Osteocyte (in vitro differentiated cells): ENCODE data around the gene KCNQ5. TPM values are rescaled to one million over a fixed set of nuclear protein-coding genes. Genes with fewer than 3 reads are reported as not detected.

ENCODE experiments used
- DNase-seq: peaks from one replicate; pipeline ENCODE4 v3.0.0; 2021; ENCODE audit warnings: mixed read lengths; ENCODE audit not compliant: unreplicated experiment; ENCODE audit errors: extremely low spot score
- H3K27ac Mint-ChIP-seq: one replicate; pipeline ENCODE4 v1.8.0; 2021; ENCODE audit warnings: mild to moderate bottlenecking, mixed read lengths; ENCODE audit not compliant: unreplicated experiment
- H3K27me3 Mint-ChIP-seq: one replicate; pipeline ENCODE4 v1.8.0; 2021; ENCODE audit warnings: mixed read lengths; ENCODE audit not compliant: unreplicated experiment
- H3K36me3 Mint-ChIP-seq: one replicate; pipeline ENCODE4 v1.8.0; 2021; ENCODE audit warnings: mixed read lengths; ENCODE audit not compliant: unreplicated experiment
- H3K4me1 Mint-ChIP-seq: one replicate; pipeline ENCODE4 v1.8.0; 2021; ENCODE audit warnings: mixed read lengths; ENCODE audit not compliant: unreplicated experiment
- H3K4me3 Mint-ChIP-seq: one replicate; pipeline ENCODE4 v1.8.0; 2021; ENCODE audit warnings: mild to moderate bottlenecking, moderate library complexity, mixed read lengths; ENCODE audit not compliant: unreplicated experiment
- H3K9me3 Mint-ChIP-seq: one replicate; pipeline ENCODE4 v1.8.0; 2021; ENCODE audit warnings: mixed read lengths; ENCODE audit not compliant: unreplicated experiment
- CTCF ChIP-seq: fragments of 200-600 bp; sonication (generic); IDR thresholded peaks from 2 replicates; pipeline ENCODE4 v1.5.0; 2021; ENCODE audit warnings: antibody characterized with exemption, mild to moderate bottlenecking, moderate library complexity
- total RNA-seq: library from RNA; stranded (reverse); gene quantifications from 2 replicates; pipeline ENCODE4 v1.2.1, GENCODE V29; 2021

KCNQ5 gene
- total RNA-seq, 1 donor from 2014 or later: 7.2 TPM

- TF ChIP-seq CTCF: no peak
- Mint-ChIP-seq H3K27ac (no peak overlapping the region), H3K4me1 (no peaks in the 10 kb centered on the region), H3K27me3 (no peaks in the 10 kb centered on the region), H3K9me3 (peaks cover 4% of the 10 kb centered on the region), H3K36me3 (no peaks in the 10 kb centered on the region), H3K4me3 (no peak overlapping the region)
- no peak for DNase-seq
These were observed 220.3 kb downstream of the KCNQ5 start for GRCh38 chr6:72842140-72842539.

DNA sequence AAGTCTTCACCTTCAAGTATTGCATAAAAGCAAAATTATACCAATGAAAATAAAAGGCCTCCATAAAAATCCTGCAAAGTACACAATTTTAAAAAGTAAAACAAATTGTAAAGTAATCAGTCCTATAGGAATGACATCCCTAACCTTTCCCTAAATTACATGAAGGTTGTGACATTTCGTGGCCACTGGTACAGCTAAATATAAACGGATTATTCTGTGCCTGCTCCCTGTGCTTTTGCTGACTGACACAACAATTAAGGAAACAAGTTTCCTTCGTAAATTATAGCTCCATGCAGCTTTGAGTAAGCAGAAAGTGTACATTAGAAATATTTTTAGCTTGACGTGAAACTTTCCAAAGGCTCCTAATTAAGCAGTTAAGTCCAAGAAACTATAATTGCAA lies 222.8 kb downstream of the KCNQ5 start:
- Mint-ChIP-seq H3K27ac (no peak overlapping the region), H3K27me3 (no peaks in the 10 kb centered on the region), H3K4me3 (no peak overlapping the region), H3K36me3 (no peaks in the 10 kb centered on the region), H3K4me1 (peaks cover 18% of the 10 kb centered on the region), H3K9me3 (peaks cover 4% of the 10 kb centered on the region)
- TF ChIP-seq CTCF: no peak
- DNase-seq: no peak

DNA sequence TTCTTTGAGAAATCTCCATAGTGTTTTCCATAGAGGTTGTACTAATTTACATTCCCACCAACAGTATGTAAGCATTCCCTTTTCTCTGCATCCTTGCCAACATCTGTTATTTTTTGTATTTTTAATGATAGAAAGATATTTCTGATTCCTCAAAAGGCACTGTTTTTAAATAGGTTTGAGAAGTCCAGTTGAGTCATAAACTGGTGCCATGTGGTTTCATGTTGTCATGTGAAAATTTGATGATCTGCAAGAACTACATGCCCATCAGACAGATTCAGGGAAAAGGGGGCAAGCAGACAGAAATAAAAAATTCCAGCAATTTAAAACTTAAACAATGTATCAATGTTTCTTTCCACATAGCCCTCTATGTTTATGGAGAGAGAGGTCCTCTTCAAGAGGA lies 227.5 kb downstream of the KCNQ5 start:
- H3K27ac Mint-ChIP-seq: no peak overlapping the region
- H3K9me3 Mint-ChIP-seq: no peaks in the 10 kb centered on the region
- TF ChIP-seq CTCF: no peak
- peaks cover 20% of the 10 kb centered on the region for H3K4me1 Mint-ChIP-seq
- no peaks in the 10 kb centered on the region for H3K27me3 Mint-ChIP-seq
- no peak overlapping the region for H3K4me3 Mint-ChIP-seq
- no peak for DNase-seq
- H3K36me3 Mint-ChIP-seq: no peaks in the 10 kb centered on the region

DNA sequence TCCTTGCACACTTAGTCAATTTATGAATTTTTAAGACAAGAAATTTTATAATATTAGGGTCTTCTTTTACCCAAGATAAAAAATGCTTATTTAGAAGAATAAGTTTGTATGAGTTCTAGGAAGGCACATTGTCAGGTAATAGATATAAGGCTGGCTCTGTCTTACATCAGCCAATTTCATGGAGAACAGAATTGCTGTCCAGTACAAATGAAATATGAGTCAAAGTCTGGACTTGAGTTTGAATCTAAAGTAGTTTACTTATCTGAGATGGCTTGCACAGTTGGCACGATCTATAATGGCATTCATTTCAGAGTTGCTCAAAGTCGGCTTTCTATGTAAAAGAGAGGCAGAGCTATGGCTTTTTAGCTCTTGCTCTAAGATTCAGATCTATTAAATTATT lies 228.2 kb downstream of the KCNQ5 start:
- no peak overlapping the region for H3K4me3 Mint-ChIP-seq
- DNase-seq: no peak
- no peak overlapping the region for H3K27ac Mint-ChIP-seq
- H3K9me3 Mint-ChIP-seq: no peaks in the 10 kb centered on the region
- H3K27me3 Mint-ChIP-seq: no peaks in the 10 kb centered on the region
- H3K36me3 Mint-ChIP-seq: no peaks in the 10 kb centered on the region
- TF ChIP-seq CTCF: no peak
- H3K4me1 Mint-ChIP-seq: peaks cover 20% of the 10 kb centered on the region

- Mint-ChIP-seq H3K4me1 (peaks cover 21% of the 10 kb centered on the region), H3K36me3 (no peaks in the 10 kb centered on the region), H3K9me3 (no peaks in the 10 kb centered on the region), H3K27ac (no peak overlapping the region), H3K4me3 (no peak overlapping the region), H3K27me3 (no peaks in the 10 kb centered on the region)
- DNase-seq: no peak
- TF ChIP-seq CTCF: no peak
These were observed 228.6 kb downstream of the KCNQ5 start for GRCh38 chr6:72850469-72850868.
